NCI-H146 (cell line): Measurements from ENCODE around the gene LYL1.

Experiments
- DNase-seq: peaks from one replicate; lab custom pipeline; 2025; lab: John Stamatoyannopoulos, UW

The LYL1 gene

DNA sequence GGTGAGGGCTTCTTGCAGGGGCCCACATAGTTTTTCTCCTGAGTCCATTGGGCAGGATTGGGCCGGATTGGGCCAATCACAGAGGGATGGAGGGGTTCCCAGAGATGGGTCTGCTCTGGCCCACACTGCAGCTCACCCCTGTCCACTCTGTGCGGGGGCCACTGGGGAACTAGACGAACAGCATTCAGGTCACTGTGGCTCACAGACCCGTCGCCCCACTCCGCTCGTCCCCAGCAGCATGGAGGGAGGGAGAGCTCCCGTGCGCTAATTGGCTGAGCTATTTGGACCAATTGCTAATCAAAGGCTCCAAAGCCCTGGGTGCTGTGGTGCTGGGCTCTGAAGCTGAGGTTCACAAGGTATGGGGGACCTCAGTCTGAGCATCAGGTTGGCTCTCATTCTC is 26.7 kb upstream of the LYL1 start:
- DNase-seq: no peak

- peak; percentile 93 for DNase-seq
Measured at GRCh38 chr19:13128583-13128982, 25.9 kb upstream of the LYL1 start.

- DNase-seq: peak; percentile 63
Measured at GRCh38 chr19:13127811-13128575, 25.3 kb upstream of the LYL1 start.

- DNase-seq: no peak
Measured at GRCh38 chr19:13127051-13127450, 24.4 kb upstream of the LYL1 start.

GRCh38 chr19:13122980-13123957 is 20.6 kb upstream of the LYL1 start:
- no peak for DNase-seq

- no peak for DNase-seq
Measured at GRCh38 chr19:13122275-13122878, 19.7 kb upstream of the LYL1 start.

DNA sequence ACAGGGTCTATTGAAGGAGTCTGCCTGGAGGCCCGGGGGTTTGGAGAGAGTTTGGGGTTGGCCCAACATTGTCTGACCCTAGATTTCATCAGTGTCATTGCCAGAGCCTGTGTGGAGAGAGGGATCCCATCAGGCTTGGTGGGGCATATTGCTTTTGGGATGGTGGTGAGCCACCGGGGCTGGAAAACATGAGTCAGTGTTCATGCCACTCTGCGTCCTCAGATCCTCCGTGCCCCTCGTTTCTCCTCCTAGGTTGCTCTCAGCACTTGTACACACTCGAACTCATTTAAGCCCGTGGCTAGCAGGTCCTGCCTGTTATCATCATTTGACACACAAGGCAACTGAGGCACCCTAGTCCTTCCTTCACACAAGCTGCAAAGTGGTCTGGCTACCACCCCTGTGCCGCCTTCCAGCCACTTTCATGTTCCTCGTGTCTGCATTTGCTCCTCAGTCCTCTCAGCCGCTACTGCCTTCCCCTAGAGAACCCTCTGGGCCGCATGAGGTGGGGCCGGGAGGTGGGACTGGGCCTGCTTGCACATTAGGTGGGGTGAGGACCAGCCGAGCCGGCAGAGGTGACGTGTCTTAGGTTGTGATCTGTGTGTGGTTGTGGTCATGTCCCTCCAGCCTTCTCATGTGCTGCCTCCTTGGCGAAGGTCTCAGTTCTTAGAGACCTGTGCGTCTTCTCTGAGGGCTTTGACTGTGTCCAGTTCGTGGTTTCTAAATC is 19.1 kb upstream of the LYL1 start:
- no peak for DNase-seq

GRCh38 chr19:13120817-13121216 is 18.2 kb upstream of the LYL1 start:
- no peak for DNase-seq

- no peak for DNase-seq
Measured at GRCh38 chr19:13120031-13120430, 17.4 kb upstream of the LYL1 start.

DNA sequence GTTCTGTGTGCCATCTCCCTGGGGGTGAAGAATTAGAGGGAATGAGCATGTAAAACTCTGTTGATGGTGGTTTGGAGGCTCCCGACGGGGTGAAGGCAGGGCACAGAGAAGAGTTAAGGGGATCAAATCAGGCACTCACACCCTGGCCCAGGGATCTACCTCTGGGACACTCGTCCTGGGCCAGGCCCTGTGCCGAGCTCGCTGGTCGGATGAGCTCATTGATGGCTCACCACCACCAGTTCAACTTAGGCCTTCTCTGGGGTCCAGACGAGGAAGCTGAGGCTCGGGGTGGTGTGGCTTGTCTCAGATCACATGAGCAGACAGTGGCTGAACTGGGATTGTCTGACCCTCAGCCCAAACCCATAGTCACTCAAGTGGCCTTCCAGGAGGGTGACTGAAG is 17.0 kb upstream of the LYL1 start:
- no peak for DNase-seq

- DNase-seq: peak; percentile 90
Measured at GRCh38 chr19:13118424-13119193, 16.0 kb upstream of the LYL1 start.

- DNase-seq: peak; percentile 97
Measured at GRCh38 chr19:13117772-13118423, 15.2 kb upstream of the LYL1 start, which contains the start of gene NACC1. TSS of gene NACC1 (plus strand) at chr19:13118264. CDS start at chr19:13135208, 16,944 bp downstream.

- DNase-seq: peak; percentile 45
Measured at GRCh38 chr19:13117176-13117771, 14.6 kb upstream of the LYL1 start.

DNA sequence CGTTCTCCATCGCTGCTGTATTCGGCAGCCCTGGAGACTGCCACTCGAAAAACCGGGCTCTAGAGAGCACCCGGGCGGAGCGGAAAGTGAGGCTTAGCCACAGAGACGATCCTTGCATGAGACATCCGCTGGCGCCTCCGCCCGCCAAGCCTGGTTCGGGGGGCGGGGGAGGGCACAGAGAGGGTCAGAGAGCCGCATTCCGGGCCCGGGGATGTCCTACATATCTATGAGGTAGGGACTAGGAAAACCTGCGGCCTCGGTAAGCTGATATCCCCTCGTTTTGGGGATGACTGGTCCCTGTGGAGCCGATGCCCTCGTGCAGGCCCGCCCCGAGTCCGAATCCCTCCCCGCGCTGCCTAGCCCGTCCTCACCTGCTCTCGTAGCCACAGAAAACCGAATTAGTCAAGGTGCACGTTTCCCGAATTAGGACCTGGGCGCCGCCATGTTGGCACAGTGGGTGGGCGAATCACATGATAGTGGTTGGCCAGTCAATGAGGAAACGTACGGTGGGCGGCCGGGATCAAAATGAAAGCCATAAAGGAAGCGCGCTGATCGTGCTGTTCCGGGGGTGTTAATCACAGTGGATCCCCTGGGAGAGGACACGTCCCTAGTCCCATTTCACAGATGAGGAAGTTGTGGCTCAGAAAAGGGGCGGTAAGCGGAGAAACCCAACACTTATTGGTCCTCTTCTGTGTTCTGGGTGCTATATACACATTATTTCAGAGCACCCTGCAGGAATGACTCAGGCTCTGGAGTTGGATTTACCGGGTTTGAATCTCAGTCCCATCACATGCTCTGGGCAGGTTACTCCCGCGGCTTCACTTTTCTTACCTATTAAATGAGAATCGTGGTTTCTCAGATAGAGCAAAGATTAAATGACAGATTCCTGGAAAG is 13.9 kb upstream of the LYL1 start, which contains the start of gene TRMT1:
Gene TRMT1 (minus strand): TSS at position 459 of the 894 bp plus-strand sequence. CDS start 341 bp downstream, at position 118.
- peak; percentile 96 for DNase-seq

DNA sequence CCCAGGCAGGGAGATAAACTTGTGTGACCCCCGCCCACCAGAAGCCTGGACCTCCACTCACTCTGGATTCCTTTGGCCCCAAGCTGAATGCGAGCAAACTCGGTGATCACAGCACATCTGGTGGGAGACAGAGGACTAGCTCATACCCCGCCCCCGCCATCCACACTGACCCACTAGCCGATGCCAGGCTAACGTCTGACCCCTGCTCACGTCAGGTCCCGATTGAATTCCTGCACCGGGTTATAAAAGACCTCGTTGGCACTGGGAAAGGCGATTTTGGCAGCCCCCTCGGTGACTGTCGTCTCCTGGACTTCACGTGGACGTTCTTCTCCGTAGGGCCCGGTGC is 13.3 kb upstream of the LYL1 start:
- DNase-seq: peak; percentile 41

- no peak for DNase-seq
Measured at GRCh38 chr19:13112555-13112954, 9.9 kb upstream of the LYL1 start.

DNA sequence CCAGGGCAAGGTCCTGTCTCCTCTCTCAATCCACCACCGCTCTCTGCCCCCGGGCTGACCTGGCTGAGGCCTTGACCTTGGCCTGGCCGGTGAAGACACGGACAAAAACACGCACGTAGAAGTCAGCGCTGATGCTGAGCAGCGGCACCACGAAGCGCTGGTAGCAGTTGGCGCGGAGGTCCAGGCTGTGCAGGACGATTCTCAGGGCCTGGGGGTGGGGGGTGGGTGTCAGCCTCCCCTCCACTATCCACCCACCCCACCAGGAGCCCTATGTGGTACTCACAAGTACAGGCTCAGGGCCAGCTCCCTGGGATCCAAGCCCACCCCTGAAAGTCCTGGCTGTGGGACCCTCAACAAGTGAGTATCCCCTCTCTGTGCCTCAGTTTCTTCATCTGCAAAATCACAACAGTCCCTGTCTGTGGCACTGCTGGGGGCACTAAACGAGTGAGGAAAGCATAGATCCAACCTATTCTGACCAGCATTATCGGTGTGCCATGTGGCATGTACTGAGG is 7.5 kb upstream of the LYL1 start:
- no peak for DNase-seq

DNA sequence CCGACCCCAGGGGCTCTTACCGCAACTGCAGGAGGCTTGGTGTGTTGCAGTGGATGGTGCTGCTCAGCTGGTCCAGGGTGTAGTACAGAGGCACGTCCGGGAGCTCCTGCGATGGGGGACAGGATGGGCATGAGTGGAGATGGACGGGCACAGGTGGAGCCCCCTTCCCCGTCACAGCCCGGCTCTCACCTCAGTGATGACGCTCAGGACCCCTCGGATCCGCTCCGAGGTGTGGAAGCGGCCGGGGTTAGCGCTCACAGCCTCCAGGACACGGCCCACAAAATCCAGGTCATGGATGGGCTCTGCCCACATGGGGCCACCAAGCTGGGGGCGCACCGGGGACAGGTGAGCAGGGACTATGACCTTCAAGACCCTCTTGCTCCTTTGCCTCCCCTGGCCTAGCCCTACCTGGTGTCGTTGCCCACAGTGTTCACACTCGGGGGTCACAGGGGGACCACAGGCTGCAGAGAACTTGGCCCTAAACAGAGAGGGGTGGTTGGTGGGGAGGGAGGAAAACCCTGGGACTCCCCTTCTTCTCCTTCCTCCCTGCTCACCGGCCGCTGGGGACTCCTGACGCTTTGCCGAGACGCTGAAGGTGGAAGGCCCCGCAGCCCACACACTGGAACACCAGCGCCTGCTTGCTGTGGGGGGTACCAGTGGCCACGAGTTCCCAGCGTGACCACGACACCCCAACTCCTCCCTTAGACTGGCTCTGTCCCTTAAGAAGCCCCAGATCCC is 6.9 kb upstream of the LYL1 start:
- no peak for DNase-seq
